Right cardiac atrium (tissue), 5 donors: ENCODE measurements around the gene HM13. TPM values are rescaled to one million over a fixed set of nuclear protein-coding genes. Genes with fewer than 3 reads are reported as not detected.
"Not testable (repeated sequence)": the region's sequence is repeated elsewhere in the genome, so short reads cannot be mapped to it uniquely, and the experiment has no call there.

Experiments
- ATAC-seq, 2 donors: fragments of 200-7000 bp; cut with Tn5 transposase; one replicate each; pipeline versions ENCODE4 v1.8.0 to v1.9.1; 2020; ENCODE audit warnings: moderate library complexity in 2 of 2, mild to moderate bottlenecking in 1 of 2
- DNase-seq, 3 donors: peaks; one replicate each; pipeline ENCODE4 v3.0.0-alpha.2; 2020
- H3K27ac ChIP-seq: one replicate; pipeline ENCODE4 v1.5.1; 2013; ENCODE audit warnings: mild to moderate bottlenecking, low read length, control low read depth, moderate library complexity
- H3K27me3 ChIP-seq: one replicate; pipeline ENCODE4 v1.6.1; 2013; ENCODE audit not compliant: control insufficient read depth, insufficient read depth
- H3K4me1 ChIP-seq: one replicate; pipeline ENCODE4 v1.6.1; 2013; ENCODE audit warnings: low read length; ENCODE audit not compliant: control insufficient read depth, insufficient read depth
- H3K4me3 ChIP-seq: one replicate; pipeline ENCODE4 v1.5.1; 2013; ENCODE audit warnings: low read length, control low read depth
- H3K9me3 ChIP-seq: one replicate; pipeline ENCODE4 v1.6.1; 2013; ENCODE audit warnings: low read length; ENCODE audit not compliant: control insufficient read depth
- WGBS: extraction: QIAGEN DNeasy Blood & Tissue Kit; methylation state at CpG from one replicate; pipeline ENCODE4 v1.1.7; 2013; 5-methylcytosine and 5-hydroxymethylcytosine counted together
- intact Hi-C, 4 donors: fragments of 100-400 bp; cut with DNase I; formaldehyde crosslinking; loops; one replicate each; pipeline versions ENCODE4 v1.11.0 to v1.14.0; 2022 to 2023
- polyA plus RNA-seq: library from polyadenylated mRNA; stranded (reverse); fragments of 200-250 nt; gene quantifications from one replicate; pipeline ENCODE4 v1.2.3, GENCODE V29; 2013
- total RNA-seq, 4 donors: library from RNA; stranded (reverse); fragmentation: NEBNext Ultra II Directional; extraction: Animal tissue kit (Norgen Biotek cat#: 25700); gene quantifications; one replicate each; pipeline ENCODE4 v1.2.1, GENCODE V29; 2021
- donor health status: healthy with polysubstance abuse.
- donor health status: DM: no; HTN: yes; CAD: no.
- donor health status: DM: no; HTN: no; CAD: no.
- donor health status: DM: no; HTN: yes; CAD: no; lungs with severe emphysema.
- donor health status: DM: yes; HTN: yes; CAD: no.

HM13 gene
- total and polyA plus RNA-seq, 5 donors = 40.0 to 80.2 (median 60.9) TPM

- intact Hi-C loops = no loop called here
- peak in 2 of 3 donors; percentile 49 to 50 for DNase-seq
- WGBS = 73% methylated on average over 1 of the region's 1 CpG
Observed at GRCh38 chr20:31543966-31544598, 29.8 kb downstream of the HM13 start.

GRCh38 chr20:31544600-31544999 is 30.4 kb downstream of the HM13 start:
- intact Hi-C loops = no loop called here

More at GRCh38 chr20:31543966-31544598, 29.8 kb downstream of the HM13 start:
- H3K4me1 ChIP-seq = no peaks in the 10 kb centered on the region
- ATAC-seq = peak; percentile 26 to 49
- H3K4me3 ChIP-seq = no peak overlapping the region
- no peaks in the 10 kb centered on the region for H3K9me3 ChIP-seq
- H3K27ac ChIP-seq = peak overlapping the region; percentile 8
- no peaks in the 10 kb centered on the region for H3K27me3 ChIP-seq

GRCh38 chr20:31545621-31546040 is 31.4 kb downstream of the HM13 start:
- ATAC-seq, H3K27ac ChIP-seq, H3K9me3 ChIP-seq, H3K27me3 ChIP-seq, H3K4me3 ChIP-seq, H3K4me1 ChIP-seq, DNase-seq, intact Hi-C loops: not testable (repeated sequence)
- 84% methylated on average over 5 of the region's 5 CpGs for WGBS

More at GRCh38 chr20:31544600-31544999, 30.4 kb downstream of the HM13 start:
- H3K27me3 ChIP-seq = no peaks in the 10 kb centered on the region
- ATAC-seq (no peak), DNase-seq (peak in 1 of 3 donors; percentile 22)
- no peaks in the 10 kb centered on the region for H3K9me3 ChIP-seq
- WGBS = 62% methylated on average over 2 of the region's 2 CpGs
- no peaks in the 10 kb centered on the region for H3K4me1 ChIP-seq
- no peak overlapping the region for H3K4me3 ChIP-seq
- peak overlapping the region; percentile 16 for H3K27ac ChIP-seq

- peak; percentile 76 to 79 for ATAC-seq
- 49% methylated on average over 36 of the region's 36 CpGs for WGBS
- Histone ChIP-seq H3K27me3 (no peaks in the 10 kb centered on the region), H3K4me1 (no peaks in the 10 kb centered on the region), H3K9me3 (no peaks in the 10 kb centered on the region), H3K27ac (peak overlapping the region; percentile 94), H3K4me3 (peak overlapping the region; percentile 55)
- DNase-seq = peak; percentile 90 to 94 (median 93)
- intact Hi-C loops = no loop called here
Observed at GRCh38 chr20:31547017-31547675, 32.9 kb downstream of the HM13 start.

- DNase-seq (peak in 1 of 3 donors; percentile 4), ATAC-seq (no peak)
- peak overlapping the region; percentile 46 for H3K4me3 ChIP-seq
- no peaks in the 10 kb centered on the region for H3K4me1 ChIP-seq
- H3K27ac ChIP-seq = no peak overlapping the region
- no peaks in the 10 kb centered on the region for H3K27me3 ChIP-seq
- no peaks in the 10 kb centered on the region for H3K9me3 ChIP-seq
- WGBS = 55% methylated on average over 6 of the region's 6 CpGs
- intact Hi-C loops = no loop called here
Observed at GRCh38 chr20:31547720-31548298, 33.6 kb downstream of the HM13 start.

- intact Hi-C loops = no loop called here
- H3K27me3 ChIP-seq = no peaks in the 10 kb centered on the region
- no peaks in the 10 kb centered on the region for H3K9me3 ChIP-seq
- H3K4me1 ChIP-seq = no peaks in the 10 kb centered on the region
- peak in 1 of 3 donors; percentile 40 for DNase-seq
- no peak for ATAC-seq
- H3K27ac ChIP-seq = no peak overlapping the region
- 88% methylated on average over 11 of the region's 11 CpGs for WGBS
- no peak overlapping the region for H3K4me3 ChIP-seq
Observed at GRCh38 chr20:31548820-31549512, 34.7 kb downstream of the HM13 start.

DNA sequence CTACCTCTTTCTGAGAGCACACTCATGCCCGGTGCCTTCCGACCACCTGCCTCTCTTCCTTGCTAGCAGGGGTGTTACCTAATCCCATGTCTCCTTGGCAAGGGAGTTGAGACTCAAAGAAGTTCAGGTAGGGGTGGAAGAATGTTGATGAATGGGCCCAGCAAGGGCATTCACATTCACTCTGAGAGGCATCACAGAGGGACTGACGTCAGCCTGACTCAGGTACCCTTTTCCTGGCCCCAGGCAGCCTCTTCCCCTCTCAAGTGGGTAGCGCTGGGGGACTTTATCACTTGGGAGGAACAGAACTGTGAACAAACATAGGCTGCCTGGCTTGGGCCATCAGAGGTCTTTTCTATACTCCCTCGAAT is 35.3 kb downstream of the HM13 start:
- no peak overlapping the region for H3K27ac ChIP-seq
- ATAC-seq (no peak), DNase-seq (peak in 1 of 3 donors; percentile 2)
- intact Hi-C loops = no loop called here
- no peaks in the 10 kb centered on the region for H3K9me3 ChIP-seq
- 75% methylated on average over 5 of the region's 5 CpGs for WGBS
- no peaks in the 10 kb centered on the region for H3K4me1 ChIP-seq
- no peaks in the 10 kb centered on the region for H3K27me3 ChIP-seq
- no peak overlapping the region for H3K4me3 ChIP-seq

DNA sequence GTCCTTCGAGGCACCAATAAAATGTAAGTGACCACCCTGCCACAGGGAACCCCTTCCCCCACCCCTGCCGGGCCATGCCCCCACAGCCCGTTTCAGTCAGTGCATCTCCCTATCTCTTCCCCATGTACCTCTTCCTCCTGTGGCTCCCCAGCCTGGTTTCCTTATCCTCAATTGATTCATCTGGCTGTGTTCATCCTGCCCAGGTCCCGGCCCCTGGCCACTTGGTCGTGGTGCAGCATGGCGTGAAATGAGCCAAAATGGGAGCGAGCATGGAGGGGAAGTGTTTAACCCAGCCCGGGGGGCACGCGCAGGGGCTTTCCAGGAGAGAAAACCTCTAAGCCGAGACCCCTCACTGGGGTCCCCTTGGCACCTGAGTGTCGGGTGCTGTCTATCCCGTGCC is 35.9 kb downstream of the HM13 start:
- no peak for ATAC-seq
- no peaks in the 10 kb centered on the region for H3K4me1 ChIP-seq
- H3K27ac ChIP-seq = no peak overlapping the region
- H3K9me3 ChIP-seq = no peaks in the 10 kb centered on the region
- peak in 1 of 3 donors; percentile 41 for DNase-seq
- intact Hi-C loops = no loop called here
- H3K4me3 ChIP-seq = no peak overlapping the region
- 91% methylated on average over 13 of the region's 13 CpGs for WGBS
- H3K27me3 ChIP-seq = no peaks in the 10 kb centered on the region

GRCh38 chr20:31551163-31552081 is 37.2 kb downstream of the HM13 start:
- H3K4me3 ChIP-seq = no peak overlapping the region
- WGBS = 83% methylated on average over 11 of the region's 11 CpGs
- H3K27me3 ChIP-seq = no peaks in the 10 kb centered on the region
- no peak overlapping the region for H3K27ac ChIP-seq
- no peak for ATAC-seq
- no peaks in the 10 kb centered on the region for H3K9me3 ChIP-seq
- no peaks in the 10 kb centered on the region for H3K4me1 ChIP-seq
- intact Hi-C loops = no loop called here
- peak in 1 of 3 donors; percentile 29 for DNase-seq

- no peaks in the 10 kb centered on the region for H3K4me1 ChIP-seq
- H3K27ac ChIP-seq = no peak overlapping the region
- WGBS = 77% methylated on average over 6 of the region's 6 CpGs
- no peaks in the 10 kb centered on the region for H3K9me3 ChIP-seq
- intact Hi-C loops = no loop called here
- H3K27me3 ChIP-seq = no peaks in the 10 kb centered on the region
- peak in 1 of 3 donors; percentile 27 for DNase-seq
- no peak overlapping the region for H3K4me3 ChIP-seq
- ATAC-seq = no peak
Observed at GRCh38 chr20:31555203-31555775, 41.0 kb downstream of the HM13 start.
